ENCODE measurements around the gene UBE2G2.
A peak's percentile ranks its signal among the peaks of the same experiment; 100 is the strongest.

UBE2G2 gene

DNA sequence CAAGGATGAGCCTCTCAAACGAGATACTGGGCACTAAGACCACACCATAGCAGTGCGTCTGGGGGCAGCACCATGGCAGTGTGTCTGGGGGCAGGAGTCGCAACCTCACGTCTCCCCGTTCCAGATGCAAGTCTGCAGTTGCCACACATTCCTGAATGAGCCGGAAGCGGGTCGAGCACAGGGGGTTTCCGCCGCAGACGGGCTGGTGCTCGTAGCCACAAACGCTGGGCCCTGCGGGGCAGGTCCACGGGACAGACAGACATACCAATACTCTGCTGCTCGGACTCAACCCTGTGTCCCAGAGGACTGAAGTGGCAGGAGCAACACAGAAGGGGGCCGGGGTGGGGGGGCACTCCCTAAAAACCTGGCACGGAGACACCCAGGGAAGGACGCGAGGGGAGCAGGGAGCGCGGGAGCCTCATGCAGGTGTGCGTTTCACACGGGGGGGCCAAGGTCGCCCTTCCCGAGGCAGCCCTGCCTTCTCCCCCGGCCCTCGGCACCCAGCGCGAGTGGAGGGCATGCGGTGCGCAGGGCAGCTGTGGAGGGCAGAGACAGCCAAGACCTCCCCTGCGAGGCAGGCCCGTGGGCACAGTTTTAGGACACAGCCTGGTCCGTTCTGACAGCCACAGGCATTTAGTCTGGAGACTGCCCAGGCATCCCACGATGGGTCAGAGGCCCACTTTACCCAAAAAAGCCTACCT lies 47.4 kb upstream of the UBE2G2 start:
- Histone ChIP-seq H3K4me2 (ENCODE audit: low read length) (no peak overlapping the region), H3K9me3 (ENCODE audit: control insufficient read depth, low read length) (no peaks in the 10 kb centered on the region), H3K27ac (no peak overlapping the region), H3K27me3 (ENCODE audit: control insufficient read depth, insufficient read depth, low read length) (no peaks in the 10 kb centered on the region), H3K9ac (no peak overlapping the region), H3K4me1 (no peaks in the 10 kb centered on the region), H3K79me2 (no peaks in the 10 kb centered on the region), H3K4me3 (ENCODE audit: low read depth, low read length) (no peak overlapping the region), H3K36me3 (ENCODE audit: control insufficient read depth, insufficient read depth, low read length) (no peaks in the 10 kb centered on the region), H2AFZ (no peak overlapping the region)
- TF ChIP-seq, protein P1, sequence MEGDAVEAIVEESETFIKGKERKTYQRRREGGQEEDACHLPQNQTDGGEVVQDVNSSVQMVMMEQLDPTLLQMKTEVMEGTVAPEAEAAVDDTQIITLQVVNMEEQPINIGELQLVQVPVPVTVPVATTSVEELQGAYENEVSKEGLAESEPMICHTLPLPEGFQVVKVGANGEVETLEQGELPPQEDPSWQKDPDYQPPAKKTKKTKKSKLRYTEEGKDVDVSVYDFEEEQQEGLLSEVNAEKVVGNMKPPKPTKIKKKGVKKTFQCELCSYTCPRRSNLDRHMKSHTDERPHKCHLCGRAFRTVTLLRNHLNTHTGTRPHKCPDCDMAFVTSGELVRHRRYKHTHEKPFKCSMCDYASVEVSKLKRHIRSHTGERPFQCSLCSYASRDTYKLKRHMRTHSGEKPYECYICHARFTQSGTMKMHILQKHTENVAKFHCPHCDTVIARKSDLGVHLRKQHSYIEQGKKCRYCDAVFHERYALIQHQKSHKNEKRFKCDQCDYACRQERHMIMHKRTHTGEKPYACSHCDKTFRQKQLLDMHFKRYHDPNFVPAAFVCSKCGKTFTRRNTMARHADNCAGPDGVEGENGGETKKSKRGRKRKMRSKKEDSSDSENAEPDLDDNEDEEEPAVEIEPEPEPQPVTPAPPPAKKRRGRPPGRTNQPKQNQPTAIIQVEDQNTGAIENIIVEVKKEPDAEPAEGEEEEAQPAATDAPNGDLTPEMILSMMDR (IDR thresholded peaks at IDR 0.05) = no peak

DNA sequence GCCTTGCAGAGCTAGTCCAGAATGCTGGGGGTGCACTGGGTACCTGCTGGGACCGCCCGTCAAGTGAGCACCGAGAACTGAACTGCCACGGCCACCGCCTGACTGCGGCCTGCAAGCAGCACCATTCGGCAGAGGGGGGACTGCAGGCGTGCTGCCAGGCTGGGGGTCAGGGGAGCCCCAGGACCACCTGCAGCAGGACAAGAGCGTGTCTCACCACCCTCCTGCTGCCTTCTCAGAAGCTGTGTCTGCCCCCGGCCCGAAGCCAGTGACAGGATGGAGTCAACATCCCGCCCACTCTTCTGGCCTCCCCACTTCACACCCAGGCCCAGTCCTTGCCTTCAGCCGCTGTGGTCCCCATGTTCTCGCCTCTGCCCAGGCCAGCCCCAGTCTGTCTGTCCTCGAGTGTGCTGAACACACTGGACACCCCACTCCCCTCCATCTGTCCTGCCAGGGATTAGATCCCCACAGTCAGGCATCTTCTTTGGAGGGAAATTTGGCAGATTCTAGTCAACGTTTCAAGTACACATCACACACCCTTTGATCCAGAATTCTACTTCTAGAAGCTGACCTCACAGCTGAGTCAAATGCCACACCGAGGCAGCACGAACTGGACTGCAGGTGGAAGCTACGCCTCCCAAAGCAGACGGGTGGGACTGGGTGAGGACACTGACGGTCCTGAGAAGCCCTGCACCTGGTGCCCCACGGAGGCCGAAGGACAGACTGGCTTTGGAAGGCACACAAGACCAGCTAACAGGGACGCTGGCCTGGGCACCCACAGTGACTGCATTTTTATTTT lies 45.8 kb upstream of the UBE2G2 start:
- Histone ChIP-seq H3K4me1 (no peaks in the 10 kb centered on the region), H3K4me2 (ENCODE audit: low read length) (no peak overlapping the region), H2AFZ (no peak overlapping the region), H3K4me3 (ENCODE audit: low read depth, low read length) (no peak overlapping the region), H3K9me3 (ENCODE audit: control insufficient read depth, low read length) (no peaks in the 10 kb centered on the region), H3K79me2 (no peaks in the 10 kb centered on the region), H3K36me3 (ENCODE audit: control insufficient read depth, insufficient read depth, low read length) (no peaks in the 10 kb centered on the region), H3K27ac (no peak overlapping the region), H3K27me3 (ENCODE audit: control insufficient read depth, insufficient read depth, low read length) (no peaks in the 10 kb centered on the region), H3K9ac (no peak overlapping the region)
- TF ChIP-seq, protein P1 (IDR thresholded peaks at IDR 0.05) = no peak

DNA sequence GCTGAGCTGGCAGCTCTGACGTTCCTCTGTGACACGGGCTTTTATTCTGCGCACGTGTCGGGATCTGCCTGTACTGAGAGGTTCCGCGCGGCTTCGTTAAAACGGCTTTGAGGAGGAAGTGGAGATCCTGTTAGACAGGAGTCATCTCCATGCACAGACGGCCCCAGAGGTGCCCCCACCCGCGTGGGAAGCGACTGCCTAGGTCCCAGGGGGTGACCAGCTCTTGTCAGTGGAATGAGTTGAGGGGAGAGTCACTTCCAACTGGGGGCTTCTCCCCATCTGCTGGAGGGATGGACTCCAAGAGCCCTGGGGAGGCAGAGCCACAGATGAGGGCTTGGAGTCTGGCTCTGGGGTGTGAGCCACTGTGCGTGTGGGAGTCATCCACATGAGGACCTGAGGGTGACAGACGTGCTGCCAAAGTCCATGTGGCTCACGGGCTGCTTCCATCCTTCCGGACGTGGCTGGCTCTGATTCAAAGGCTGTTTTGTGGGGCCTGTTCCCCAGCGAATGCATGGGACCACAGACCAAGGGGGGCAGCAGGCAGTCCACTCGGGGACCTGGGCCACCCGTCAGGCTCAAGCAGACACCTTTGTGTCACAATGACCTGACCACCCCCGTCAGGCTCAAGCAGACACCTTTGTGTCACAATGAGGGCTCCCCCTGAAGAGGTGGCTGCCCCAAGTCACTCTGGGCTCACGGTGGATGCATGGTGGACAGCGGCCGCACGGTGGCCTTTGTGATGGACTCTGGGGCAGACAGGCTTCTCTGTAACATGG lies 45.1 kb upstream of the UBE2G2 start:
- Histone ChIP-seq H3K27ac (no peak overlapping the region), H3K4me3 (ENCODE audit: low read depth, low read length) (no peak overlapping the region), H3K9me3 (ENCODE audit: control insufficient read depth, low read length) (no peaks in the 10 kb centered on the region), H3K36me3 (ENCODE audit: control insufficient read depth, insufficient read depth, low read length) (no peaks in the 10 kb centered on the region), H3K27me3 (ENCODE audit: control insufficient read depth, insufficient read depth, low read length) (no peaks in the 10 kb centered on the region), H3K9ac (no peak overlapping the region), H2AFZ (no peak overlapping the region), H3K79me2 (no peaks in the 10 kb centered on the region), H3K4me2 (ENCODE audit: low read length) (peak overlapping the region; percentile 50), H3K4me1 (no peaks in the 10 kb centered on the region)
- TF ChIP-seq, protein P1 (IDR thresholded peaks at IDR 0.05) = no peak

DNA sequence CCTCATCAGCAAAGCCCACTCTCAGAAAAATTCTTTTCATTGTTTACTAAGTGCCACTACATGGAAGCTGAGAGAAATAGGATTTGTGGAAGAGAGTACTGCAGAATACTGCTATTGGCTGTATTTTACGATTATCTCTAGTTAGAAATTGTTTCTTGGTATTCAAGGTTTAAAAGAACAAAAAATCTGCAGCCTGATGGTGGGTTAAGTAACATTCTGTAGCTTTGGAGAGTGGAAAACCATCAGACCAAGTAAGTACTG lies 44.5 kb upstream of the UBE2G2 start:
- H3K9me3 ChIP-seq (ENCODE audit: control insufficient read depth, low read length) = no peaks in the 10 kb centered on the region
- H3K4me1 ChIP-seq = no peaks in the 10 kb centered on the region
- H2AFZ ChIP-seq = no peak overlapping the region
- no peaks in the 10 kb centered on the region for H3K79me2 ChIP-seq
- H3K9ac ChIP-seq = no peak overlapping the region
- no peak overlapping the region for H3K4me3 ChIP-seq (ENCODE audit: low read depth, low read length)
- no peaks in the 10 kb centered on the region for H3K27me3 ChIP-seq (ENCODE audit: control insufficient read depth, insufficient read depth, low read length)
- TF ChIP-seq, protein P1 (IDR thresholded peaks at IDR 0.05) = no peak
- H3K36me3 ChIP-seq (ENCODE audit: control insufficient read depth, insufficient read depth, low read length) = no peaks in the 10 kb centered on the region
- H3K27ac ChIP-seq = no peak overlapping the region
- peak overlapping the region; percentile 50 for H3K4me2 ChIP-seq (ENCODE audit: low read length)
